CD4-positive, CD25-positive, alpha-beta regulatory T cell (primary cell): ENCODE measurements around the gene TFEB. TPM values are rescaled to one million over a fixed set of nuclear protein-coding genes. Genes with fewer than 3 reads are reported as not detected.

ENCODE experiments used
- ATAC-seq, 2 donors: fragments of 150-1000 bp; cut with Tn5 transposase; one replicate each; pipeline ENCODE4 v1.10.0; 2021; ENCODE audit warnings: low read depth in 2 of 2, moderate number of reproducible peaks in 2 of 2, moderate library complexity in 1 of 2
- DNase-seq, 3 donors: peaks; one replicate each; pipeline versions ENCODE4 v3.0.0 to v3.0.0-alpha.2; 2012 to 2022; ENCODE audit warnings: mixed read lengths in 1 of 3
- H3K27ac ChIP-seq: one replicate; pipeline ENCODE4 v1.7.0; 2013; ENCODE audit warnings: mild to moderate bottlenecking, low read length; ENCODE audit not compliant: insufficient read depth, poor library complexity, severe bottlenecking
- H3K27me3 ChIP-seq: one replicate; pipeline ENCODE4 v1.7.0; 2013; ENCODE audit warnings: low read length; ENCODE audit not compliant: control insufficient read depth, insufficient read depth
- H3K36me3 ChIP-seq: one replicate; pipeline ENCODE4 v1.7.0; 2013; ENCODE audit warnings: mild to moderate bottlenecking, low read length, moderate library complexity; ENCODE audit not compliant: control insufficient read depth, insufficient read depth
- H3K4me1 ChIP-seq: 2 replicates; pipeline ENCODE4 v1.7.0; 2013; ENCODE audit warnings: mild to moderate bottlenecking, low read length; ENCODE audit not compliant: insufficient read depth, control insufficient read depth, poor library complexity, severe bottlenecking
- H3K4me3 ChIP-seq: one replicate; pipeline ENCODE4 v1.7.0; 2013; ENCODE audit warnings: low read depth, mild to moderate bottlenecking, low read length, moderate library complexity
- H3K9me3 ChIP-seq, 2 experiments: 1 replicate in 1 of 2; 2 replicates in 1 of 2; pipeline ENCODE4 v1.7.0; 2013; ENCODE audit warnings: low read length in 2 of 2, mild to moderate bottlenecking in 1 of 2, moderate library complexity in 1 of 2; ENCODE audit not compliant: control insufficient read depth in 2 of 2
- H3K27ac Mint-ChIP-seq, 3 donors: one replicate each; pipeline ENCODE4 v1.8.0; 2020 to 2022; ENCODE audit warnings: mild to moderate bottlenecking in 3 of 3, mixed read lengths in 3 of 3, moderate library complexity in 2 of 3
- H3K27me3 Mint-ChIP-seq: one replicate; pipeline ENCODE4 v1.8.0; 2022; ENCODE audit warnings: mild to moderate bottlenecking, mixed read lengths
- H3K36me3 Mint-ChIP-seq: one replicate; pipeline ENCODE4 v1.8.0; 2020; ENCODE audit warnings: mixed read lengths
- H3K4me1 Mint-ChIP-seq, 4 donors: one replicate each; pipeline ENCODE4 v1.8.0; 2020 to 2022; ENCODE audit warnings: mixed read lengths in 4 of 4, mild to moderate bottlenecking in 1 of 4
- H3K4me3 Mint-ChIP-seq, 4 donors: one replicate each; pipeline ENCODE4 v1.8.0; 2020 to 2022; ENCODE audit warnings: mild to moderate bottlenecking in 4 of 4, mixed read lengths in 4 of 4, moderate library complexity in 3 of 4
- H3K9me3 Mint-ChIP-seq, 7 donors: one replicate each; pipeline ENCODE4 v1.8.0; 2020 to 2022; ENCODE audit warnings: mixed read lengths in 7 of 7, mild to moderate bottlenecking in 3 of 7, moderate library complexity in 2 of 7
- polyA plus RNA-seq, 4 donors: library from polyadenylated mRNA; unstranded; fragments of 300-500 nt; fragmentation: Illumina TruSeq; gene quantifications; one replicate each; pipeline ENCODE4 v1.2.3, GENCODE V29; 2021
- total RNA-seq: library from RNA; stranded (reverse); gene quantifications from one replicate; pipeline ENCODE4 v1.2.3, GENCODE V29; 2022

TFEB gene
- total and polyA plus RNA-seq, 5 donors from 2014 or later = 8.0 to 26.7 (median 9.4) TPM

DNA sequence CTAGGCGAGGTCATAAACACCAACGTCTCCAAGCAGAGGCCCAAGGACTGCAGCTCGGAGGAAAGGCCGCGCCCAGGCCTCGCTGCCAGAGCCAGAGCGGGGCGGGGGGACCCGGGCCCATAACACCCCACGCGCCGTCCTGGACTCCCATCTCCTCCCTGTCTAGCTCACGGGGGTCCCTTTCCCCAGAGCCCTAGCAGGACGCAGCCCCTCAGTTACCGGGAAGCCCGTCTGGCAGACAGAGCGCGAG lies 52.2 kb downstream of the TFEB start:
- peak in 1 of 2 donors; percentile 9 for ATAC-seq
- Histone ChIP-seq H3K27ac (no peak overlapping the region), H3K36me3 (peaks cover 6% of the 10 kb centered on the region), H3K4me3 (no peak overlapping the region), H3K4me1 (peaks cover 20% of the 10 kb centered on the region), H3K27me3 (no peaks in the 10 kb centered on the region), H3K9me3 (no peaks in the 10 kb centered on the region)
- H3K9me3 Mint-ChIP-seq = peaks cover 0 to 2% (median 0%) of the 10 kb centered on the region in 7 donors
- H3K27ac Mint-ChIP-seq = peak overlapping the region in 1 of 3 donors; percentile 91
- peak overlapping the region in 3 of 4 donors; percentile 77 to 85 (median 81) for H3K4me3 Mint-ChIP-seq
- H3K4me1 Mint-ChIP-seq = peaks cover 0 to 17% (median 6%) of the 10 kb centered on the region in 4 donors
- H3K36me3 Mint-ChIP-seq = peaks cover 3% of the 10 kb centered on the region
- H3K27me3 Mint-ChIP-seq = no peaks in the 10 kb centered on the region
- no peak for DNase-seq

DNA sequence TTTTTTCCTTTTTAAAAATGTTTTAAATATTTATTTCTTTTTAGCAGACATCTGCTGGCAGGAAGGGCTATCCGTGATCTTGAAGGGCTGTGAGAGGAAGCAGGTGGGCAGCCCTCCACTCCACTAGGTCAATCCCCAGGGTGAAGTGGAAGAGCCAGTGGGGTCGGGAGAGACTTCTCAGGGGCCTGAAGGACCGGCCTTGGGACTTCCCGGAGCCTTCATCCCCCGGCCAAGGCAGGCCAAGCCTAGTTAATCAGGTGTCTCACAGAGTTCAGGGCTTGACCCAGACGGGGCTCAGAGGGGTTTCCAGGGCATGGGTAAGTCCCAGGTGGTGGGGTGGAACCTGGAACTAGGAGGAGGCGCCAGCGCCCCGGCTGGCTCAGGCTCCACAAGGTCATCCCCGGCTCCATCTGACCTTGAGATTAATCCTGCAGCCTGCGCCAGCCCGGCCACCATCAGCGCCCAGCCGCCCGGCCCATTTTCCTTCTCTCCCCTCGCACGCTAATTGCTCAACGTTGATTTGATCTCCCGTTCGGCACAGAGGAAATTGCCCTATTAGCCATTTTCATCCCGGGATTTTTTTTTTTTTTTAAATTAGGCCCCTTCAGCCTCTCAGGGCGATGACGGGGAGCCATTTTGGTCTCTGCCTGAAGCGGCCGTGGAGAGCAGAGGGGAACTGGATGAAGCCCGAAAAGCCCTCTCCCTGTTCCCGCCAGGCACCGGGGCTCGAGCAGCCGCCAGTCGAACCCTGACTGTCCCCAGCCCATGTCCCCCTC lies 52.7 kb downstream of the TFEB start:
- Mint-ChIP-seq H3K4me1 (peaks cover 0 to 17% (median 6%) of the 10 kb centered on the region in 4 donors), H3K27me3 (no peaks in the 10 kb centered on the region), H3K9me3 (peaks cover 0 to 2% (median 0%) of the 10 kb centered on the region in 7 donors), H3K27ac (peak overlapping the region in 1 of 3 donors; percentile 91), H3K36me3 (peaks cover 3% of the 10 kb centered on the region), H3K4me3 (peak overlapping the region; percentile 4 to 85 (median 80))
- no peak overlapping the region for H3K4me3 ChIP-seq
- ATAC-seq (no peak), DNase-seq (no peak)
- H3K27me3 ChIP-seq = no peaks in the 10 kb centered on the region
- peaks cover 6% of the 10 kb centered on the region for H3K36me3 ChIP-seq
- H3K9me3 ChIP-seq = no peaks in the 10 kb centered on the region
- peaks cover 20% of the 10 kb centered on the region for H3K4me1 ChIP-seq
- no peak overlapping the region for H3K27ac ChIP-seq

DNA sequence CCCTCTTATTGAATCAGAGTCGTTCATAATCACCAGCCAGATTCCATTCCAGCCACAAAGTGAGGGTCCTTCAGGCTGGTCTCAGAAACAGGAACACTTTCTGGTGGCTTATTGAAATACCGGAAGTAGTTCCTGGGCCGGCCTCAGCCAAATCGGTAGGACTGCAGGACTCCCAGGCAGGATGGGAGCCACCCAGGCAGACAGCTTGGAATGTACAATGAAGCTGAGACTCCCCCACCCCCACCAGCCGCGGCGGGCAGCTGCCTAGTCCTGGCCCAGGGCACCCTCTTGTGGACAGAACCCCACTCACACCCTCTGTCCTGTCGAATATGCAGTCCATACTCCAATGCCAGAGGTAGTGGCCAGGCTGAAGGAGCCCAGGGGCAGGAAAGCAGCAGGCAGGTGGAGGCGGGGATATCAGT lies 53.3 kb downstream of the TFEB start:
- Histone ChIP-seq H3K4me3 (no peak overlapping the region), H3K27me3 (no peaks in the 10 kb centered on the region), H3K4me1 (peaks cover 20% of the 10 kb centered on the region), H3K9me3 (no peaks in the 10 kb centered on the region), H3K27ac (no peak overlapping the region), H3K36me3 (peaks cover 6% of the 10 kb centered on the region)
- Mint-ChIP-seq H3K4me1 (peaks cover 0 to 17% (median 6%) of the 10 kb centered on the region in 4 donors), H3K9me3 (peaks cover 0 to 2% (median 0%) of the 10 kb centered on the region in 7 donors), H3K27ac (peak overlapping the region in 1 of 3 donors; percentile 77), H3K4me3 (peak overlapping the region in 2 of 4 donors; percentile 4 to 73), H3K36me3 (peaks cover under 1% of the 10 kb centered on the region), H3K27me3 (peaks cover 4% of the 10 kb centered on the region)
- DNase-seq (peak; percentile 44 to 64 (median 58)), ATAC-seq (peak; percentile 59 to 75)

DNA sequence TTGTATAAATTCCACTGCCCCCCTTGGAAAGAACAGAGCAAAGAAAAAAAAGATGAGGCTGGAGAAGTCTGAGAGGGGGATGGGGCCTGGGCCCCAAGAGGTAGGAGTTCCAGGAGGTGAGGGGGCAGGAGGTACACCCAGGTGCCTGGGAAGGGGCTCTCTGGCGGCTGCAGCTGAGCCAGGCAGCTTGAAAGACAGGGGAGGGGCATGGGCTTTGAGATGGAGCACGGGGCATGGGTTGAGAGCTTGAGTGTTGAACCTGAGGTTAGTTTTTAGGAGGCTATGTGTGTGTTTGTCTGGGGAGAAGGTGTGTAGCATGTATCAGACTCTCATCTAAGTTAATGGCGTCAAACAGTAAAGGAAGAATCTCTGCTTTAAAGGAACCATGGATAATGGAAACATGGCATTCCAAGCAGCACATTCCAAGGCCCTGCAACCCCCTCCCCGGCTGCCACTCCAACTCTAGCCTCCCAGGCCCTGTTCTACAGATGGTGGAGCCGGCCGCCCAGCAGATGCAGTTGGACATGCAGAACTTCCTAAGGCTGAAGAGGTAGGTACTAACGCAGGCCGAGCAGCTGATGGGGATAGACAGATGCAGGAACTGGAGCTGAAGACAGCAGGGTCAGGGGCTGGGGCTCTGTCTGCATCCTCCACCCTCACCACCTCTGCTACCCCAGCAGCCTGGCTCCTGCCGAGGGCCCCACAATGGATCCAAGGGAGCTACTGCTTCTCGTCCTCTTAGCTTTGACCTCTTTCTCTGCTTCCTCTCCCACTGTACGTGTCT lies 55.0 kb downstream of the TFEB start:
- no peaks in the 10 kb centered on the region for H3K36me3 Mint-ChIP-seq
- DNase-seq = no peak
- no peak overlapping the region for H3K4me3 Mint-ChIP-seq
- H3K27ac ChIP-seq = no peak overlapping the region
- H3K27ac Mint-ChIP-seq = peak overlapping the region in 1 of 3 donors; percentile 25
- peaks cover 0 to 2% (median 0%) of the 10 kb centered on the region in 7 donors for H3K9me3 Mint-ChIP-seq
- no peak for ATAC-seq
- H3K27me3 Mint-ChIP-seq = peaks cover 10% of the 10 kb centered on the region
- H3K4me3 ChIP-seq = no peak overlapping the region
- no peaks in the 10 kb centered on the region for H3K27me3 ChIP-seq
- no peaks in the 10 kb centered on the region for H3K9me3 ChIP-seq
- H3K4me1 Mint-ChIP-seq = peaks cover 0 to 17% (median 6%) of the 10 kb centered on the region in 4 donors
- peaks cover 20% of the 10 kb centered on the region for H3K4me1 ChIP-seq
- peaks cover under 1% of the 10 kb centered on the region for H3K36me3 ChIP-seq

DNA sequence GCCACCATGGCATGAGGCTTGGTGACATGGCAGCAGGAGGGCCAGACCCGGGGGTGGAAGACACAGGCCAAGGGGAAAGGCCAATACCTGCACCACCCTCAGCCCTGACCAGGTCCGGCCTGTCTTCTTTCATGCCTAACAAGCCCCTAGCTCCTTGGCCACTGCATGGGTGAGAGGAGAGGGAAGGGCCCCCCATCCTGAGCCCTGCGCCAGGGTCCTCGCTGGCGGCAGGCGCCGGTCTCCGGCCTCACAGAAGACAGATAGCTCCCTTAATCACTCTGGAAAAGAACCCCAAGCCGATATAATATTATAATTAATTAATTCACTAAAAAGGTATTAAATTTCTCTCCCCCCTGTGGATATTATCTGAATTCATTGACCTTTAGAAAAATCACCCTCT lies 55.7 kb downstream of the TFEB start:
- Mint-ChIP-seq H3K27ac (no peak overlapping the region), H3K9me3 (peaks cover 0 to 2% (median 0%) of the 10 kb centered on the region in 7 donors), H3K27me3 (peaks cover 10% of the 10 kb centered on the region), H3K36me3 (no peaks in the 10 kb centered on the region), H3K4me3 (no peak overlapping the region), H3K4me1 (peaks cover 0 to 17% (median 6%) of the 10 kb centered on the region in 4 donors)
- ATAC-seq (no peak), DNase-seq (no peak)
- no peak overlapping the region for H3K27ac ChIP-seq
- no peaks in the 10 kb centered on the region for H3K27me3 ChIP-seq
- no peaks in the 10 kb centered on the region for H3K36me3 ChIP-seq
- H3K4me3 ChIP-seq = no peak overlapping the region
- peaks cover 20% of the 10 kb centered on the region for H3K4me1 ChIP-seq
- no peaks in the 10 kb centered on the region for H3K9me3 ChIP-seq

DNA sequence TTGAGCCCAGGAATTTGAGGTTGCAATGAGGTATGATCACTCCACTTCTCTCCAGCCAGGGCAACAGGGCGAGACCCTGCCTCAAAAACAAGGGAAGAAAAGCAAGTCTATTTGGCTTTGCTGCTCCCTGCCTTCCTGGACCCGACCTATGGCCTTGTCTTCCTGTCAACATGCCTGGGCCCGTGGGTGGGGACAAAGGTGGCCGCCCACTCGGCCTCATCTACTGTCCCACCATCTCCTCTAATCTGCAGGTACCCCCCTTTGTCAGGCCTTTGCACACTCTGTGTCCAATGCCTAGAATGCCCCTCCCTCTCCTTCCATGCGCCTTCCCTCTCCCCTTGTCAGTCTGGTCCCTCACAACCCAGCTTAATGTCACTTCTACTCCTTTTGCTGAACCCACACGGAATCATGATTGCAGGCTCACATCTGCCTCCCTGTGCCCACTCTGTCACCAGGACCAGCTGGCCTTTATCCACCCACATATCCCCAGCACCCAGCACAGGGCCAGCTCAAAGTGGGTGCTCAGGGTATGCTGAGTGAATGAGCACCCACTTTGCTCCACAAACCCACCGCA lies 56.8 kb downstream of the TFEB start:
- peaks cover 0 to 2% (median 0%) of the 10 kb centered on the region in 7 donors for H3K9me3 Mint-ChIP-seq
- Histone ChIP-seq H3K27me3 (no peaks in the 10 kb centered on the region), H3K4me3 (no peak overlapping the region), H3K27ac (no peak overlapping the region), H3K36me3 (no peaks in the 10 kb centered on the region), H3K4me1 (peaks cover 17% of the 10 kb centered on the region), H3K9me3 (no peaks in the 10 kb centered on the region)
- peaks cover 0 to 14% (median 5%) of the 10 kb centered on the region in 4 donors for H3K4me1 Mint-ChIP-seq
- DNase-seq (no peak), ATAC-seq (no peak)
- no peak overlapping the region for H3K4me3 Mint-ChIP-seq
- H3K36me3 Mint-ChIP-seq = no peaks in the 10 kb centered on the region
- H3K27ac Mint-ChIP-seq = no peak overlapping the region
- H3K27me3 Mint-ChIP-seq = peaks cover 10% of the 10 kb centered on the region

DNA sequence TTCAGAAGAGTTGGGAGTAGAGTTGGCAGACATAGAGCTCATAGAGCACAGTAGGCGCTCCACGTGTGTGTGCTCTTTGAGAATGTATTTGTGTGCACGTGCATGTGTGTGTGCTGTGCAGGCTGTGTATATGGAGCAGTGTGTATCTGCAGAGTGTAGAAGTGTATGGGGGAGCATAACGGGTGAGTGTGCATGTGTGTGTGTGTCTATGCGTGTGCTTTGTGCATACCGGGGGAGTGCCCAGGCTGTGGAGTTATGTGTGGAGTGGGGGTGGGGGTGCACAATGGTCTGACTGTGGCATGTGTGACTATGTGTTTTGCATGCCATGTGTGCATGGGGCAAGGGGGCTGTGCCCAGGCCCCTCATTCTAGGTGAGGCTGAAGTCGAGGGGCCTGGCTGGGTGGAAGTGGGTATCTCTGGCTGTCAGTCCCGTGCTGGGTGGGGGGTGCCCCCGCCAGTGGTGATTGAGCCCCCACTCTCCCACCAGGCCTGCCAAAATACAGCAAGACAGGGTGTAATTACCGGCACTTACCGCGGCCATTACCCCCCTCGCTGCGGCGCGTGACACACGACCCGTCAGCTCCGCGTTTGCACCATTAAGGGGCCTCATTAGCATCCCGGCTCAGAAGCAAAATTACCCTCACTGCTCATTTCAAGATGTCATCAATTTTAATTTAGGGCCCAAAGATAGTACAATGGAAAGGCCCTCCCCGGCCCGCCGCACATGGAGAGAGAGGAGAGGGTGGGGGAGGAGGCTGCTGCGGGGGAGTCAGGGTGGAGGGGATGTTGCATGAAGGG lies 58.1 kb downstream of the TFEB start:
- no peaks in the 10 kb centered on the region for H3K36me3 Mint-ChIP-seq
- no peak for ATAC-seq
- no peak for DNase-seq

More for the DNA sequence above, 58.1 kb downstream of the TFEB start:
- H3K4me1 ChIP-seq = peaks cover 4% of the 10 kb centered on the region
- H3K27ac Mint-ChIP-seq = no peak overlapping the region
- no peaks in the 10 kb centered on the region for H3K9me3 ChIP-seq
- H3K36me3 ChIP-seq = no peaks in the 10 kb centered on the region
- no peaks in the 10 kb centered on the region for H3K27me3 ChIP-seq
- H3K4me3 Mint-ChIP-seq = no peak overlapping the region
- no peak overlapping the region for H3K27ac ChIP-seq
- H3K9me3 Mint-ChIP-seq = peaks cover 0 to 2% (median 0%) of the 10 kb centered on the region in 7 donors
- H3K27me3 Mint-ChIP-seq = peaks cover 10% of the 10 kb centered on the region
- H3K4me1 Mint-ChIP-seq = peaks cover 0 to 6% (median 2%) of the 10 kb centered on the region in 4 donors
- H3K4me3 ChIP-seq = no peak overlapping the region
